Lower leg skin (tissue), 4 donors: ENCODE results near the gene PFKFB4. TPM values are rescaled to one million over a fixed set of nuclear protein-coding genes. Genes with fewer than 3 reads are reported as not detected.

Experiments
- DNase-seq, 2 donors: peaks; one replicate each; pipeline ENCODE4 v3.0.0-alpha.2; 2019; ENCODE audit warnings: low spot score in 2 of 2
- H3K4me3 ChIP-seq: fragments of 200-600 bp; sonication (generic); 2 replicates; pipeline ENCODE4 v1.5.1; 2017; ENCODE audit warnings: mild to moderate bottlenecking, low read depth; ENCODE audit not compliant: poor library complexity, severe bottlenecking
- POLR2A ChIP-seq, 2 donors: fragments of 450-650 bp; IDR thresholded peaks; one replicate each; pipeline ENCODE4 v1.6.1; 2016 to 2017; ENCODE audit warnings: antibody characterized with exemption in 2 of 2, mild to moderate bottlenecking in 1 of 2, moderate library complexity in 1 of 2
- WGBS, 2 donors: methylation state at CpG; one replicate each; pipeline ENCODE4 v1.1.5; 2018; 5-methylcytosine and 5-hydroxymethylcytosine counted together
- intact Hi-C: fragments of 100-400 bp; cut with DNase I; formaldehyde crosslinking; loops from one replicate; pipeline ENCODE4 v1.15.0; 2023; ENCODE audit warnings: low total_unique reads
- total RNA-seq, 4 donors: library from RNA; depleted of rRNA; stranded (reverse); fragments of >200 nt; gene quantifications; one replicate each; pipeline ENCODE4 v1.1.0, GENCODE V29; 2016
- TF ChIP-seq, protein P1 (sequence below), 3 donors: fragments of 450-650 bp; IDR thresholded peaks; one replicate each; pipeline ENCODE4 v1.5.1; 2016; ENCODE audit warnings: antibody characterized with exemption in 3 of 3, mild to moderate bottlenecking in 3 of 3, moderate library complexity in 2 of 3

The PFKFB4 gene
- total RNA-seq, 4 donors from 2014 or later, result 3.7 to 8.8 (median 6.4) TPM

DNA sequence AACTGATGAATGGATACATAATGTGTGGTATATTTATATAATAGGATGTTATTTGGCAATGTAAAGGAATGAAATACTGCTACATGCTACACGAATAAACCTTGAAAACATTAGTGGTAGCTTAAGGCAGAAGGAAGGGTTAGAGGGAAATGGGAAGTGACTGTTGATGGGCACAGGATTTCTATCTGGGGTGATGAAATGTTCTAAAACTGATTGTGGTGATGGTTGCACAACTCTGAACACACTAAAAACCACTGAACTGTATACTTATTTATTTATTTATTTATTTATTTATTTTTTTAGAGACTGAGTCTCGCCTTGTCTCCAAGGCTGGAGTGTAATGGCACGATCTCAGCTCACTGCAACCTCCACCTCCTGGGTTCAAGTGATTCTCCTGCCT lies 27.8 kb downstream of the PFKFB4 start:
- TF ChIP-seq POLR2A (IDR thresholded peaks at IDR 0.05), result no peak
- TF ChIP-seq, protein P1, sequence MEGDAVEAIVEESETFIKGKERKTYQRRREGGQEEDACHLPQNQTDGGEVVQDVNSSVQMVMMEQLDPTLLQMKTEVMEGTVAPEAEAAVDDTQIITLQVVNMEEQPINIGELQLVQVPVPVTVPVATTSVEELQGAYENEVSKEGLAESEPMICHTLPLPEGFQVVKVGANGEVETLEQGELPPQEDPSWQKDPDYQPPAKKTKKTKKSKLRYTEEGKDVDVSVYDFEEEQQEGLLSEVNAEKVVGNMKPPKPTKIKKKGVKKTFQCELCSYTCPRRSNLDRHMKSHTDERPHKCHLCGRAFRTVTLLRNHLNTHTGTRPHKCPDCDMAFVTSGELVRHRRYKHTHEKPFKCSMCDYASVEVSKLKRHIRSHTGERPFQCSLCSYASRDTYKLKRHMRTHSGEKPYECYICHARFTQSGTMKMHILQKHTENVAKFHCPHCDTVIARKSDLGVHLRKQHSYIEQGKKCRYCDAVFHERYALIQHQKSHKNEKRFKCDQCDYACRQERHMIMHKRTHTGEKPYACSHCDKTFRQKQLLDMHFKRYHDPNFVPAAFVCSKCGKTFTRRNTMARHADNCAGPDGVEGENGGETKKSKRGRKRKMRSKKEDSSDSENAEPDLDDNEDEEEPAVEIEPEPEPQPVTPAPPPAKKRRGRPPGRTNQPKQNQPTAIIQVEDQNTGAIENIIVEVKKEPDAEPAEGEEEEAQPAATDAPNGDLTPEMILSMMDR (IDR thresholded peaks at IDR 0.05), result no peak
- intact Hi-C loops, result no loop called here

DNA sequence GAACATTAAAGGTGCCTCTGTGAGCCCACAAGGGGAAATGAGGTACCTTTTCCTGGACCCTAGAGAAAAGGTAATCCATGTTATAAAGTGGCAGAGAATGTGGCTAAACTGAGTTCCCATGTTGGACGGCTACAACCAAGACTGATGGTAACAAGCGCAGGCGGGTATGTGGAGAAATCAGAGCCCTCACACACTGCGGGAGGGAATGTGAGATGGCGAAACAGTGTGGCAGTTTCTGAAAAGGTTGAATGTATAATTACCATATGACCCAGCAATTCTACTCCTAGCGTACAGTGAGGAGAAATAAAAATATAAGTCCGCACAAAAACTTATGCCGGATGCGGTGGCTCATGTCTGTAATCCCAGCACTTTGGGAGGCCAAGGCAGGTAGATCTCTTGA lies 28.6 kb downstream of the PFKFB4 start:
- no peak overlapping the region for H3K4me3 ChIP-seq
- intact Hi-C loops, result no loop called here
- WGBS, 2 donors, result 90 to 93% methylated on average over 9 of the region's 9 CpGs
- no peak for TF ChIP-seq POLR2A (IDR thresholded peaks at IDR 0.05)
- TF ChIP-seq, protein P1 (IDR thresholded peaks at IDR 0.05), result no peak
- DNase-seq, result no peak

More for the DNA sequence above, 27.8 kb downstream of the PFKFB4 start:
- 79 to 83% methylated on average over 3 of the region's 3 CpGs for WGBS, 2 donors
- H3K4me3 ChIP-seq, result no peak overlapping the region
- no peak for DNase-seq

DNA sequence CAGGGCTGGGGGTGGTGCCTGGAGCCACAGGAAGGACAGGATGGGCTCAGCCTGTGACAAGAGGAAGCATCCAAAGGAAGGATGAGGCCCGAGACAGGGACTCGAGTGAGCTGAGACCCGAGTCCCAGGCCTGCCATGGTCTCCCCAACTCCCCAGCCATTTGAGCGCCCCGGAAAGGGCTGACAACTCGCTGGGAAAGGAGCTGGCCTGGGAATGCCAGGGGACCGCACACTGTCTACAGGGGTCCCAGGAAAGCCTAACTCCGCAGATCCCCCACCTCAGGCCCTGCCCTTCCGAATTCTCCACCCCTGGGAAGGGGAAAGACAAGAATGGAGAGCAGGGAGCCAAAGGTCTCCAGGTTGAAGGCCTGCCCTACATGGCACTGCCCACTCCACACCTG lies 31.6 kb downstream of the PFKFB4 start:
- 93 to 95% methylated on average over 9 of the region's 9 CpGs for WGBS, 2 donors

DNA sequence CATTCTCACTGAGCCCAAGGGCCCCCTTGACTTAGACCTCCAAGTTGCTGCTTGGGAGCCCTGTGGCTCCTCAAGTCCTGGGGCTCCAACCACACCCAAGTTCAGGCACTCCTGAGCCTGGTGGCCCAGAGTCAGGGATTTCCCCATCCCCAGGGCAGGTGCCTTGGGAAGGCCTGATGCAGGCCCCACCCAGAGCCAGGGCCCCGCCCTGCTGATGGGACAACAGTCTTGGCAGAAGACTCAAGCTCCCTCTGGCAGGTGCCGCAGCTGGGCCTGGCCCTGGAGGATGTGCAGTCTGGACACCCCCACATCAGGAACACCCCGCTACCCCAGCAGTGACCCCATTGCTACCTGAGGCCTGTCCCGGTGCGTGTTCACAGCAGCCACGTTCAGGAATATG lies 35.0 kb downstream of the PFKFB4 start:
- DNase-seq, result no peak
- WGBS, 2 donors, result 70 to 71% methylated on average over 2 to 6 of the region's 6 CpGs
- intact Hi-C loops, result no loop called here
- no peak overlapping the region for H3K4me3 ChIP-seq
- TF ChIP-seq POLR2A (IDR thresholded peaks at IDR 0.05), result no peak
- TF ChIP-seq, protein P1 (IDR thresholded peaks at IDR 0.05), result no peak

More for the DNA sequence above, 31.6 kb downstream of the PFKFB4 start:
- no peak overlapping the region for H3K4me3 ChIP-seq
- intact Hi-C loops, result no loop called here
- DNase-seq, result no peak
- TF ChIP-seq, protein P1 (IDR thresholded peaks at IDR 0.05), result no peak
- no peak for TF ChIP-seq POLR2A (IDR thresholded peaks at IDR 0.05)

DNA sequence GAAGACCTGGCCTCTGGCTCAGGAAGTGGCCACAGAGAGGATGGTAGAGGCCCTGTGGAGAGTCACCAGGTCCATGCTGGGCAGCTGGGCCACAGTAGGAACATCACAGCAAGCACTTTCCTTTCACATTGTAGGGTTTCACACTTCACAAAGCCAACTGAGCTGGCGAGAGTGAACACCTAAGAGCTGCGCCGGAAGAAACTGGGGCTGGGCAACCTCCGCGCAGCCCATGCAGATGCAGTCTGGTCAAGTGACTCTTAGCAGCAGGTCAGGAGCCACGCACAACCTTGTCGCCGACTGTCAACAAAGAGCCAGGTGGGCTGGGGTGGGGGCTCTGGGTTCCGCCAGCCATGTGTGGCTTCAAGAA lies 37.3 kb downstream of the PFKFB4 start:
- no peak for TF ChIP-seq POLR2A (IDR thresholded peaks at IDR 0.05)
- TF ChIP-seq, protein P1 (IDR thresholded peaks at IDR 0.05), result no peak
- whole genome bisulfite sequencing, 2 donors, result 86 to 91% methylated on average over 7 to 8 of the region's 9 CpGs
- no peak for DNase-seq
- intact Hi-C loops, result no loop called here
- H3K4me3 ChIP-seq, result no peak overlapping the region

DNA sequence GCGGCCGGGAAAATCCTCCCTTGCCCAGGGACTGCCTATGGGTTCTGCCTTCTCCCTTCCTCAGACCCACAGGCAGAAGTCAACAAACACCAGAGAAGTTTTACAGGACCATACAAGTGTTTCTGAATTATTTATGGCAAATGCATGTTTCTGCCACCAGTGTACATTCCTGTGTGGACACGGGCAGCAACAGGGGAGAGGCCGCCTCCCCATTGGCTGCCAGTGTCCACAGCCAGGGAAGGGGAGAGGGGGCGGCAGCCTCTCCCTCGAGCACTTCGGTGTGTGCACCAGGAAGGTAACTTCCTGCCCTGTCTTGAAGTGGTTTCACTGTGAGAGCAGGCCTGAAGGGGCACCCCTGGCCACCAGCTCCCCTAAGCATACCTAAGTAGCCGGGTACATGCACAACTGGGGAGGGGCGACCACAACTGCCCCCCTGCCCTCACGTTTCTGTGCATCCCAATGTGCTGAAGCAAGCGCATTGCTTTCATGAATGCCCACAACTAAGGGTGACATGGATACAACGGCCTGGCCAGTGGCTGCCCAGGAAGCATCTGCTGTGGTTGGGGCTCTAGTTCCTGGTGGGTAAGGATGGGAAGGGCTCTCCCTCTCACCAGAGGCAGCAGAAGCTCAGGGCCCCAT lies 37.8 kb downstream of the PFKFB4 start:
- no peak overlapping the region for H3K4me3 ChIP-seq
- TF ChIP-seq, protein P1 (IDR thresholded peaks at IDR 0.05), result no peak
- TF ChIP-seq POLR2A (IDR thresholded peaks at IDR 0.05), result no peak
- intact Hi-C loops, result no loop called here
- WGBS, 2 donors, result 77% methylated on average over 9 to 12 of the region's 12 CpGs
- no peak for DNase-seq
